RKO (cell line): ENCODE measurements around the gene WNT7B.

Experiments used
- DNase-seq: peaks from one replicate; pipeline ENCODE4 v3.0.0-alpha.2; 2016; ENCODE audit warnings: low spot score

Gene WNT7B

GRCh38 chr22:45977003-45977411 is at the start of gene WNT7B:
WNT7B (minus strand) TSS chr22:45977162; CDS start chr22:45976754, 408 bp downstream.
- no peak for DNase-seq

- DNase-seq, result no peak
Observed at GRCh38 chr22:46025973-46026898, 49.3 kb upstream of the WNT7B start.

GRCh38 chr22:46025225-46025972 is 48.4 kb upstream of the WNT7B start:
- DNase-seq, result no peak

GRCh38 chr22:46024136-46024840 is 47.3 kb upstream of the WNT7B start:
- DNase-seq, result no peak

GRCh38 chr22:46023558-46023981 is 46.6 kb upstream of the WNT7B start:
- DNase-seq, result peak; percentile 86

GRCh38 chr22:46022881-46023512 is 46.0 kb upstream of the WNT7B start:
- DNase-seq, result no peak

- DNase-seq, result no peak
Observed at GRCh38 chr22:46021577-46021976, 44.6 kb upstream of the WNT7B start.

GRCh38 chr22:46019351-46019750 is 42.4 kb upstream of the WNT7B start:
- no peak for DNase-seq

- DNase-seq, result no peak
Observed at GRCh38 chr22:46018859-46019258, 41.9 kb upstream of the WNT7B start.

- no peak for DNase-seq
Observed at GRCh38 chr22:46017166-46017565, 40.2 kb upstream of the WNT7B start.

- peak; percentile 96 for DNase-seq
Observed at GRCh38 chr22:46013460-46014416, 36.8 kb upstream of the WNT7B start.

- no peak for DNase-seq
Observed at GRCh38 chr22:46012881-46013281, 35.9 kb upstream of the WNT7B start.

- no peak for DNase-seq
Observed at GRCh38 chr22:46012182-46012880, 35.4 kb upstream of the WNT7B start.

GRCh38 chr22:46011627-46012181 is 34.7 kb upstream of the WNT7B start:
- no peak for DNase-seq

- no peak for DNase-seq
Observed at GRCh38 chr22:46010951-46011626, 34.1 kb upstream of the WNT7B start.

- DNase-seq, result peak; percentile 27
Observed at GRCh38 chr22:46010207-46010867, 33.4 kb upstream of the WNT7B start.

GRCh38 chr22:46009730-46010129 is 32.8 kb upstream of the WNT7B start:
- no peak for DNase-seq

GRCh38 chr22:46008836-46009596 is 32.1 kb upstream of the WNT7B start:
- DNase-seq, result peak; percentile 32
